Measurements from ENCODE around the gene HIC2. TPM values are rescaled to one million over a fixed set of nuclear protein-coding genes. Genes with fewer than 3 reads are reported as not detected.

Gene HIC2
- total and polyA plus RNA-seq, 9 of the 15 experiments (the other 6 are each of a cell fraction or from before 2014, with no cell fraction given) = 1.7 to 117 (median 35.5) TPM

GRCh38 chr22:21447694-21448402 is 30.7 kb downstream of the HIC2 start (continued):
- TF ChIP-seq NR0B1 (IDR thresholded peaks at IDR 0.05; ENCODE audit: partially characterized antibody) (no peak), USF1 (CRISPR knock-in tag; IDR thresholded peaks at IDR 0.05) (no peak; the same call in 1 of the 2 replicates), HNRNPUL1 (IDR thresholded peaks at IDR 0.05; ENCODE audit: low read length) (no peak; the same call in 1 of the 2 replicates), TRIM24 (IDR thresholded peaks at IDR 0.05) (no peak), NRF1 (conservative IDR thresholded peaks at IDR 0.05 in 1 of 2, IDR thresholded peaks at IDR 0.05 in 1 of 2) (no peak), POLR3A (IDR thresholded peaks at IDR 0.05; ENCODE audit: borderline replicate concordance, extremely low read depth, insufficient read depth, insufficient read length) (no peak), PHF21A (IDR thresholded peaks at IDR 0.05; ENCODE audit: borderline replicate concordance, low read depth) (no peak), EWSR1 (IDR thresholded peaks at IDR 0.05; ENCODE audit: borderline replicate concordance, low read depth, partially characterized antibody) (no peak), POLR2B (IDR thresholded peaks at IDR 0.05; ENCODE audit: low read depth, partially characterized antibody) (peak; percentile 54), ZKSCAN1 (IDR thresholded peaks at IDR 0.05; ENCODE audit: low read depth, low read length) (no peak), TFE3 (CRISPR knock-in tag; IDR thresholded peaks at IDR 0.05) (no peak), ZNF280A (IDR thresholded peaks at IDR 0.05; ENCODE audit: low read depth, partially characterized antibody) (no peak), SMC3 (conservative IDR thresholded peaks at IDR 0.05; ENCODE audit: insufficient read depth, low read depth, low read length) (peak; percentile 31; the same call in 1 of the 2 replicates), HLTF (IDR thresholded peaks at IDR 0.05) (no peak; the same call in 1 of the 2 replicates), ZNF146 (CRISPR knock-in tag; IDR thresholded peaks at IDR 0.05; ENCODE audit: unreplicated experiment) (no peak), ZSCAN32 (CRISPR knock-in tag; IDR thresholded peaks at IDR 0.05) (no peak), BRF1 (IDR thresholded peaks at IDR 0.05; ENCODE audit: borderline replicate concordance, extremely low read depth, insufficient read length) (no peak), BHLHE40 (IDR thresholded peaks at IDR 0.05; ENCODE audit: low read length) (0 out of 2 replicates have a peak, but pooled peaks have one; percentile 1), NFIC (IDR thresholded peaks at IDR 0.05) (0 out of 2 replicates have a peak, but pooled peaks have one; percentile 13), KHSRP (IDR thresholded peaks at IDR 0.05) (no peak), ETV1 (tag; conservative IDR thresholded peaks at IDR 0.05; ENCODE audit: low read depth) (peak; percentile 38; the same call in 1 of the 2 replicates), MTA1 (IDR thresholded peaks at IDR 0.05; ENCODE audit: borderline replicate concordance) (no peak), ZNF57 (CRISPR knock-in tag; IDR thresholded peaks at IDR 0.05) (no peak)

All from K562 (cell line).